GM19468 (cell line): ENCODE measurements around the gene TRIM69.
A peak's percentile ranks its signal among the peaks of the same experiment; 100 is the strongest.
"Not testable (repeated sequence)": the region's sequence is repeated elsewhere in the genome, so short reads cannot be mapped to it uniquely, and the experiment has no call there.

Experiments
- ATAC-seq: cut with Tn5 transposase; IDR thresholded peaks from one replicate; pipeline ENCODE4 v1.9.1; 2021; ENCODE audit warnings: mild to moderate bottlenecking, moderate library complexity, moderate number of reproducible peaks; ENCODE audit not compliant: unreplicated experiment; ENCODE audit errors: extremely low read depth

Gene TRIM69, protein sequence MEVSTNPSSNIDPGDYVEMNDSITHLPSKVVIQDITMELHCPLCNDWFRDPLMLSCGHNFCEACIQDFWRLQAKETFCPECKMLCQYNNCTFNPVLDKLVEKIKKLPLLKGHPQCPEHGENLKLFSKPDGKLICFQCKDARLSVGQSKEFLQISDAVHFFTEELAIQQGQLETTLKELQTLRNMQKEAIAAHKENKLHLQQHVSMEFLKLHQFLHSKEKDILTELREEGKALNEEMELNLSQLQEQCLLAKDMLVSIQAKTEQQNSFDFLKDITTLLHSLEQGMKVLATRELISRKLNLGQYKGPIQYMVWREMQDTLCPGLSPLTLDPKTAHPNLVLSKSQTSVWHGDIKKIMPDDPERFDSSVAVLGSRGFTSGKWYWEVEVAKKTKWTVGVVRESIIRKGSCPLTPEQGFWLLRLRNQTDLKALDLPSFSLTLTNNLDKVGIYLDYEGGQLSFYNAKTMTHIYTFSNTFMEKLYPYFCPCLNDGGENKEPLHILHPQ

DNA sequence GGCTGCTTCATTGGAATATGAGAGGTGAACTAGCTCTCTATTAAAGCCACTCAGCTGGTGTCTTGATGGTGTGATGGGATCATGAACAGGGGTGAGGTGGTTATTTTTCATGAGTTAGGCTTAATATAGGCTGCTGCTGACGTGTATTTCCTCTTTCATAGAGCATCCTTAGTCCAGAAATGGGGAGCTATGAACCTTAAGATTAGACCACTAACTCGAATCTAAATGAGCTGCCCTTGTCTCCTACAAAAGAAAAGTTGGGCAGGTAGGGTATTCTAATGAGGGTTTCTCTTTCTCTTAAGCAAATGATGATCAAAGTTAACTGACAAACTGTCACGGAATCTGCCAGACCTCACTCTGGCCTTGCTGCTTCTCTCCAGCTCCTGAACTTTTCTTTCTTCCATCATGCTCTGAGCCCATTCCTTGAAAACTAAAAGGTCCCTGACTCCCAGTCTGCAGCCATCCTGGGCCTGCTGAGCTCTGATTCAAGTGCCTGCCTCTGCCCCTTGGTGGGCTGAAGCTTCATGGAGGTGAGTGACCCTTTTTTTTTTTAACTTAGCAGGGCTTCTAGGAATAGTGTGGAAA lies at the start of gene TRIM69:
TRIM69 (plus strand) TSS at position 348 of the 585 bp plus-strand sequence; CDS start at position 525, 177 bp downstream.
- ATAC-seq = no peak

DNA sequence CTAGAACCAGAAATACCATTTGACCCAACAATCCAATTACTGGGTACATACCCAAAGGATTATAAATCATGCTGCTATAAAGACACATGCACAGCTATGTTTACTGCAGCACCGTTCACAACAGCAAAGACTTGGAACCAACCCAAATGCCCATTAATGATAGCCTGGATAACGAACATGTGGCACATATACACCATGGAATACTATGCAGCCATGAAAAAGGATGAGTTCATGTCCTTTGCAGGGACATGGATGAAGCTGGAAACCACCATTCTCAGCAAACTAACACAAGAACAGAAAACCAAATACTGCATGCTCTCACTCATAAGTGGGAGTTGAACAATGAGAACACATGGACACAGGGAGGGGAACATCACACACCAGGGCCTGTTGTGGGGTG lies 47.0 kb upstream of the TRIM69 start:
- ATAC-seq = not testable (repeated sequence)

DNA sequence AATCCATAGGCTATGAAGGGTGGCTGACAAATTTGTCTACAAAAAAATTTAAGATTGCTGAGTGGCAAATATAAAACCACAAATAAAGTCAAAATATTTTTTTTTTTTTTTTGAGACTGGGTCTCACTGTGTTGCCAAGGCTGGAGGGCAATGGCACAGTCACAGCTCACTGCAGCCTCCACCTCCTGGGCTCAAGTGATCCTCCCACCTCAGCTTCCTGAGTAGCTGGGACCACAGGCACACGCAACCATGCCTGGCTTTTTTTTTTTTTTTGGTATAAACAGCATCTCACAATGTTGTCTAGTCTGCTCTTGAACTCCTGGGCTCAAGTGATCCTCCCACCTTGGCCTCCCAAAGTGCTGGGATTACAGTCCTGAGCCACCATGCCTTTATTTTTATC lies 46.1 kb upstream of the TRIM69 start:
- ATAC-seq = not testable (repeated sequence)

DNA sequence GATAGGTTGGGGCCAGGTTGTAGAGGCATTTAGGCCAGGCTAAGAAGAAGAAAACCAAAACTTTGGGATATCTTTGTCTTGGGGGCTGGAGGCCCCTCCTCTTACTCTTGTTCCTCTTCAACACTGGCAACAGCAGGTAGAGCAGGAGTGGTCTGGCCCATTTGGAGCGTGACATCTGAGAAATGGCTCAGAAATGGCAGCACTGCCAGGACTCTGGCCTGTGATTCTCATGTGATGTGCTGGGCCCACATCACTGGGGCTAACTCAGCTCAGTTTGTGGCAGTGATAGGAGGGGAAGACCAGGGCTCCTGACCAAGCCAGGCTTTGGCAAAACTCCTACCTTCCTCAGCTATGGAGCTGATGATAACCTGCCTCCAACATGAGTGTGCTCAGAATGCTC lies 43.7 kb upstream of the TRIM69 start:
- ATAC-seq = no peak

DNA sequence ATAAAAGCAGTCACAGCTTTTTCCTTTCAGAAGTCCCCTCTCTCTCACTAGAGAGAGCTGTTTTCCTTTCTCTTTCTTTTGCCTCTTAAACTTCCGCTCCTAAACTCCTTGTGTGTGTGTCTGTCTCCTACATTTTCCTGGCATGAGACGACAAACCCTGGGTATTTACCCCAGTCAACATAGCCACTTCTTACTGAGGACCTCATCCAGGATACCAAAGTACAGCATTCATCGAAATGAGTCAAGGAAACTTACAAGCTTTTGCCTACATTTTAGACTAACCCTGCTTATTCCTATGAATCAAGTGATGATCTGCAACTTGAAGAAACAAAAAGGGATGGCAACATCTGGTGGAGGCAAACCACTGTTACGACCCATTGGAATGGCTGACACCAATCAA lies 41.9 kb upstream of the TRIM69 start:
- ATAC-seq = no peak

DNA sequence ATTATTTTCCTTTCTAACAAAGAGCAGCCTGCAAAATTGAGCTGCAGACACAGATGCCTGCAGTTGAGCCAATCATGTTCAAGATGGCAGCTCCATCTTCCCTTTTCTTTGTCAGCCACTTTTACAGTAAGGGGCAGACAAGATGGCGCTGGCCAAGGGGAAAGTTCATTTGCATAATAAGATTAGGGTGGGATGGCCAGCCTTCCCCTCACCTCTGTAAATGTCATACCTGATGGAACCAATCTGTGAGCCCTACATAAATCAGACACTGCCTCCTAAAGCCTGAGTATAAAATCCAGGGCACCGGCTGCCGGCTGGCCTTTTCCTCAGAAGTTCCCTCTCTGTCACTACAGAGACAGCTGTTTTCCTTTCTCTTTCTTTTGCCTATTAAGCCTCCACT lies 41.0 kb upstream of the TRIM69 start:
- no peak for ATAC-seq

DNA sequence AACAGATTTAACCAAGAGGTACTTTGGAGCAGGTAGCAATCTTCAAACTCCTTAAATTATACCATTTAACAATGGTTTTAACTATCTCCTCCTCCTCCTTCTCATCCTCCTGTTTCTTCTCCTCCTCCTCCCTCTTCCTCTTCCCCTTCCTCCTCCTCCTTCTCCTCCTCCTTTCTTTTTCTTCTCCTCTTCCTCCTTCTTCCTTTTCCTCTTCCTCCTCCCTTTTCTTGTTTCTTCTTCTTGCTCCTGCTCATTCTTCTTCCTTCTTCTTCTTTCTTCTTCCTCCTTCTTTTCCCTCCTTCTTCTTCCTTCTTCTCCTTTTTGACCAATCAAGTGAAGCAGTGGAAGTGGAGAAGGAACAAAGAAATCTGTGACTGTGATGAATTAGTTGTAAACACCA lies 39.3 kb upstream of the TRIM69 start:
- ATAC-seq = no peak

DNA sequence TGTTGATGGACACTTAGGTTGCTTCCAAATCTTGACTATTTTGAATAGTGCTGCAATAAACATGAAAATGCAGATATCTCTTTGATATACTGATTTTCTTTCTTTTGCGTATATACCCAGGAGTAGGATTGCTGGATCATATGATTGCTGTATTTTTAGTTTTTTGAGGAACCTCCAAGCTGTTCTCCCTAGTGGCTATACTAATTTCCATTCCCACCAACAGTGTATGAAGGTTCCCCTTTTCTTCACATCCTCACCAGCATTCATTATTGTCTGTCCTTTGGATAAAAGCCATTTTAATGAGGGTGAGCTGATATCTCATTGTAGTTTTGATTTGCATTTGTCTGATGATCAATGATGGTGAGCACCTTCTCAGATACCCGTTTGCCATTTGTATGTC lies 37.7 kb upstream of the TRIM69 start:
- ATAC-seq = no peak

DNA sequence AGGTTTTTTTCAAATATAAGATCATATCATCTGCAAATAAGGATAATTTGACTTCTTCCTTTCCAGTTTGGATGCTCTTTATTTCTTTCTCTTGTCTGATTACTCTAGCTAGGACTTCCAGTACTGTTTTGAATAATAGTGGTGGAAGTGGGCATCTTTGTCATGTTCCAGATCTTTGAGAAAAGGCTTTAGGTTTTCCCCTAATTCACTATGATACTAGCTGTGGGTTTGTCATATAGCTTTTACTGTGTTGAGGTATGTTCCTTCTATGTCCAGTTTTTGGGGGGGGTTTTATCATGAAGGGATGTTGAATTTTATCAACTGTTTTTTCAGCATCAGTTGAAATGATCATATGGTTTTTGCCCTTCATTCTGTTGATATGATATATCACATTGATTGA lies 35.7 kb upstream of the TRIM69 start:
- not testable (repeated sequence) for ATAC-seq

DNA sequence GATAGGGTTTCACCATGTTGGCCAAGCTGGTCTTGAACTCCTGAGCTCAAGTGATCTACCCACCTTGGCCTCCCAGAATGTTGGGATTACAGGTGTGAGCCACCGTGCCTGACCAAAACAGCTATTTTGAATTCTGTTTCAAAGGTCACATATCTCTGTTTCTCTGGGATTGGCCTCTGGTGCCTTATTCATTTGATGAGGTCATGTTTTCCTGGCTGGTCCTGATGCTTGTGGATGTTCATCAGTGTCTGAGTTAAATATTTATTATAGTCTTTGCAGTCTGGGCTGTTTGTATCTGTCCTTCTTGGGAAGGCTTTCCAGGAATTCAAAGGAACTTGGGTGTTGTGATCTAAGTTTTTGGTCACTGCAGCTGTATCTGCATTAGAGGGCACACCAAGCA lies 30.3 kb upstream of the TRIM69 start:
- no peak for ATAC-seq

DNA sequence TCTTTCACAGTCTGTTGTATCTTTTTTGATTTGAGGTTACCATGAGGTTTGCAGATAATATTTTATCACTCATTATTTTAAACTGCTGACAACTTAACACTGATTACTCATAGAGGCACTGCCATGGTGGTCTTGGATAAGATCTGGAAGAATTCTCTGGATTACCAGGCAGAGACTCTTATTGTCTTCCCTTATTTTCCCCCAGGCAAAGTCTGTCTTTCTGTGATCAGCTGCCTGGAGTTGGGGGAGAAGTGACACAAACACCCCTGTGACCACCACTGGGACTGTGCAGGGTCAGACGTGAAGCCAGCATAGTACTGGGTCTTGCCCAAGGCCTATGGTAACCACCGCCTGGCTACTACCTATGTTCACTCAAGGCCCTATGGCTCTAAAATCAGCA lies 29.9 kb upstream of the TRIM69 start:
- no peak for ATAC-seq

DNA sequence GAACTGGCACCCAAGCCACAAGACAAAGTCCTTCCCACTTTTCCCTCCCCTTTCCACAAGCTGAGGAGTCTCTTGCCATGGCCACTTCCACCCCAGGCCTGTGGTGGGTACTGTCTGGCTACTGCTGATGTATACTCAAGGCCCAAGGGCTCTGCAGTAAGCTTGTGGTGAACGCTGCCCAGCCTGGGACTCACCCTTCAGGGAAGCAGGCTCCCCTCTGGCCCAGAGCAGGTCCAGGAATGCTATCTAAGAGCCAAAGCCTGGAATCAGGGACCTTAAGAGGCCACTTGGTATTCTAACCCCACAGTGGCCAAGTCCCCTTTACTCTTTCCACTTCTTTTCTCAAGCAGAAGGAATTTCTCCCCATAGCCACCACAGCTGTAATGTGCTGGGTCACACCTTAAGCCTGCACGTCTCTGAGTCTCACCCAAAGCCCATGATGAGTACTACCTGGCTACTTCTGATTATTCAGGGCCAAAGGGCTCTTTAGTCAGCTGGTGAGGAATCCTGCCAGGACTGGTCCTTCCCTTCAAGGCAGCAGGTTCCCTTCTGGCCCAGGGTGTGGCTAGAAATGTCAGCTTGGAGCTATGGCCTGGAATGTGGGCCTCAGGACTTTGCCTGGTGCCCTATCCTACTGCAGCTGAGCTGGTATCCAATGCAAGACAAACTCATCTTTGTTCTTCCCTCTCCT lies 29.2 kb upstream of the TRIM69 start:
- no peak for ATAC-seq

DNA sequence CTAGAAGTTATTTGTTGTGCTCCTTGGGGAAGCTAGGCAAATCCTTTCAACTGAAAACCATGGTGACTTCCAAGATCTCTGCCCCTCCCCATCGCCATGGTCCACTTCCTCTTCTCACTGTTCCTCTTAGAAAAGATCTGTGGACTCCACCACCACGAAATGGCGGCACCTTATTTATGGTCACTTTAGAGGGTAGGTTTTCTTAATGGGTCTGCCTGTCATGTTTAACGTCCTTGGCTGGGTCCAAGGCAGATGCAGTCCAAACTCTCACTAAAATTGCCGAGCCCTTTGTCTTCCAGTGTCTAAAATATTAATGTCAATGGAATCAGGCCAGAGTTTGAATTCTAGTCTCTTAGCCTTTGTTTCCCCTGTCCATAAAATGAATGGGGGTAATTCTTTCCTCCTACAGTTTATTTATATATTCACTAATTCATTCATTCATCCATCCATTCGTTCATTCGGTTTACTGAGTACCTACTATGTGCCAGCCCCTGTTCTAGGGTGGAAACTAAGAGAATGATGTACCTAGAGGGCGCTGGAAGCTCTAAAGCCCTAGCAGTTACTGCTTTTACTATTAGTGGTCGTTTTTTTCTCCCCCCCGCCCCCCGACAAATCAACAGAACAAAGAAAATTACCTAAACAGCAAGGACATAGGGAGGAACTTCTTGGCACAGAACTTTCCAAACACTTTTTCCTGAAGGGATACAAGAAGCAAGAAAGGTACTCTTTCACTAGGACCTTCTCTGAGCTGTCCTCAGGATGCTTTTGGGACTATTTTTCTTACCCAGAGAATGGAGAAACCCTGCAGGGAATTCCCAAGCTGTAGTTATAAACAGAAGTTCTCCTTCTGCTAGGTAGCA lies 25.9 kb upstream of the TRIM69 start:
- no peak for ATAC-seq

DNA sequence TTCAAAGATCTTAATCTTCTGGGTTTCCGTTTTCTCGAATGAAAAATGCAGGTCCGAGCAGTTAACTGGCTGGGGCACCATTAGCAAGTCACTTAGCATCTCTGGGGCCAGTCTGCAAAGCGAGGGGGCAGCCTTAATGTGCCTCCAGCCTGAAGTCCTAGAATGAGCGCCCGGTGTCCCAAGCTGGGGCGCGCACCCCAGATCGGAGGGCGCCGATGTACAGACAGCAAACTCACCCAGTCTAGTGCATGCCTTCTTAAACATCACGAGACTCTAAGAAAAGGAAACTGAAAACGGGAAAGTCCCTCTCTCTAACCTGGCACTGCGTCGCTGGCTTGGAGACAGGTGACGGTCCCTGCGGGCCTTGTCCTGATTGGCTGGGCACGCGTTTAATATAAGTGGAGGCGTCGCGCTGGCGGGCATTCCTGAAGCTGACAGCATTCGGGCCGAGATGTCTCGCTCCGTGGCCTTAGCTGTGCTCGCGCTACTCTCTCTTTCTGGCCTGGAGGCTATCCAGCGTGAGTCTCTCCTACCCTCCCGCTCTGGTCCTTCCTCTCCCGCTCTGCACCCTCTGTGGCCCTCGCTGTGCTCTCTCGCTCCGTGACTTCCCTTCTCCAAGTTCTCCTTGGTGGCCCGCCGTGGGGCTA lies 25.1 kb upstream of the TRIM69 start, which contains the start of the genes B2M and PATL2:
B2M (plus strand) TSS at position 422 of the 647 bp plus-strand sequence; CDS start at position 452, 30 bp downstream.
PATL2 (minus strand) TSS at position 228 of the 647 bp plus-strand sequence. CDS start 34,833 bp downstream, outside the sequence.
- ATAC-seq = peak; percentile 85

DNA sequence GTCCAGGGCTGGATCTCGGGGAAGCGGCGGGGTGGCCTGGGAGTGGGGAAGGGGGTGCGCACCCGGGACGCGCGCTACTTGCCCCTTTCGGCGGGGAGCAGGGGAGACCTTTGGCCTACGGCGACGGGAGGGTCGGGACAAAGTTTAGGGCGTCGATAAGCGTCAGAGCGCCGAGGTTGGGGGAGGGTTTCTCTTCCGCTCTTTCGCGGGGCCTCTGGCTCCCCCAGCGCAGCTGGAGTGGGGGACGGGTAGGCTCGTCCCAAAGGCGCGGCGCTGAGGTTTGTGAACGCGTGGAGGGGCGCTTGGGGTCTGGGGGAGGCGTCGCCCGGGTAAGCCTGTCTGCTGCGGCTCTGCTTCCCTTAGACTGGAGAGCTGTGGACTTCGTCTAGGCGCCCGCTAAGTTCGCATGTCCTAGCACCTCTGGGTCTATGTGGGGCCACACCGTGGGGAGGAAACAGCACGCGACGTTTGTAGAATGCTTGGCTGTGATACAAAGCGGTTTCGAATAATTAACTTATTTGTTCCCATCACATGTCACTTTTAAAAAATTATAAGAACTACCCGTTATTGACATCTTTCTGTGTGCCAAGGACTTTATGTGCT lies 24.5 kb upstream of the TRIM69 start:
- ATAC-seq = no peak

DNA sequence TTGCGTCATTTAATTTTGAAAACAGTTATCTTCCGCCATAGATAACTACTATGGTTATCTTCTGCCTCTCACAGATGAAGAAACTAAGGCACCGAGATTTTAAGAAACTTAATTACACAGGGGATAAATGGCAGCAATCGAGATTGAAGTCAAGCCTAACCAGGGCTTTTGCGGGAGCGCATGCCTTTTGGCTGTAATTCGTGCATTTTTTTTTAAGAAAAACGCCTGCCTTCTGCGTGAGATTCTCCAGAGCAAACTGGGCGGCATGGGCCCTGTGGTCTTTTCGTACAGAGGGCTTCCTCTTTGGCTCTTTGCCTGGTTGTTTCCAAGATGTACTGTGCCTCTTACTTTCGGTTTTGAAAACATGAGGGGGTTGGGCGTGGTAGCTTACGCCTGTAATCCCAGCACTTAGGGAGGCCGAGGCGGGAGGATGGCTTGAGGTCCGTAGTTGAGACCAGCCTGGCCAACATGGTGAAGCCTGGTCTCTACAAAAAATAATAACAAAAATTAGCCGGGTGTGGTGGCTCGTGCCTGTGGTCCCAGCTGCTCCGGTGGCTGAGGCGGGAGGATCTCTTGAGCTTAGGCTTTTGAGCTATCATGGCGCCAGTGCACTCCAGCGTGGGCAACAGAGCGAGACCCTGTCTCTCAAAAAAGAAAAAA lies 23.9 kb upstream of the TRIM69 start:
- ATAC-seq = no peak

DNA sequence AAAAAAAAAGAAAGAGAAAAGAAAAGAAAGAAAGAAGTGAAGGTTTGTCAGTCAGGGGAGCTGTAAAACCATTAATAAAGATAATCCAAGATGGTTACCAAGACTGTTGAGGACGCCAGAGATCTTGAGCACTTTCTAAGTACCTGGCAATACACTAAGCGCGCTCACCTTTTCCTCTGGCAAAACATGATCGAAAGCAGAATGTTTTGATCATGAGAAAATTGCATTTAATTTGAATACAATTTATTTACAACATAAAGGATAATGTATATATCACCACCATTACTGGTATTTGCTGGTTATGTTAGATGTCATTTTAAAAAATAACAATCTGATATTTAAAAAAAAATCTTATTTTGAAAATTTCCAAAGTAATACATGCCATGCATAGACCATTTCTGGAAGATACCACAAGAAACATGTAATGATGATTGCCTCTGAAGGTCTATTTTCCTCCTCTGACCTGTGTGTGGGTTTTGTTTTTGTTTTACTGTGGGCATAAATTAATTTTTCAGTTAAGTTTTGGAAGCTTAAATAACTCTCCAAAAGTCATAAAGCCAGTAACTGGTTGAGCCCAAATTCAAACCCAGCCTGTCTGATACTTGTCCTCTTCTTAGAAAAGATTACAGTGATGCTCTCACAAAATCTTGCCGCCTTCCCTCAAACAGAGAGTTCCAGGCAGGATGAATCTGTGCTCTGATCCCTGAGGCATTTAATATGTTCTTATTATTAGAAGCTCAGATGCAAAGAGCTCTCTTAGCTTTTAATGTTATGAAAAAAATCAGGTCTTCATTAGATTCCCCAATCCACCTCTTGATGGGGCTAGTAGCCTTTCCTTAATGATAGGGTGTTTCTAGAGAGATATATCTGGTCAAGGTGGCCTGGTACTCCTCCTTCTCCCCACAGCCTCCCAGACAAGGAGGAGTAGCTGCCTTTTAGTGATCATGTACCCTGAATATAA lies 23.0 kb upstream of the TRIM69 start:
- ATAC-seq = no peak
